H9 (cell line): ENCODE results near the gene KLHL3. TPM values are rescaled to one million over a fixed set of nuclear protein-coding genes. Genes with fewer than 3 reads are reported as not detected.

ENCODE experiments used
- DNase-seq: peaks from one replicate; pipeline ENCODE4 v3.0.0-alpha.2; 2017
- H2AFZ ChIP-seq: one replicate; pipeline ENCODE4 v1.6.1; 2013; ENCODE audit warnings: mild to moderate bottlenecking, low read length, control low read depth, moderate library complexity
- H2AK5ac ChIP-seq: 2 replicates; pipeline ENCODE4 v1.6.1; 2013; ENCODE audit warnings: low read length, control low read depth, mixed read lengths; ENCODE audit not compliant: insufficient read length
- H2BK120ac ChIP-seq: one replicate; pipeline ENCODE4 v1.6.1; 2013; ENCODE audit warnings: low read depth, mild to moderate bottlenecking, low read length, control low read depth, inconsistent platforms; ENCODE audit not compliant: poor library complexity, severe bottlenecking
- H2BK12ac ChIP-seq: 2 replicates; pipeline ENCODE4 v1.6.1; 2013; ENCODE audit warnings: low read length, control low read depth, mixed read lengths, low read depth; ENCODE audit not compliant: insufficient read length
- H2BK15ac ChIP-seq: 2 replicates; pipeline ENCODE4 v1.6.1; 2013; ENCODE audit warnings: low read depth, low read length, control low read depth
- H2BK20ac ChIP-seq: one replicate; pipeline ENCODE4 v1.6.1; 2013; ENCODE audit warnings: low read depth, mild to moderate bottlenecking, low read length, control low read depth, inconsistent platforms; ENCODE audit not compliant: poor library complexity, severe bottlenecking
- H2BK5ac ChIP-seq: 2 replicates; pipeline ENCODE4 v1.6.1; 2013; ENCODE audit warnings: low read length, control low read depth, mixed read lengths; ENCODE audit not compliant: insufficient read length
- H3K14ac ChIP-seq: 2 replicates; pipeline ENCODE4 v1.6.1; 2013; ENCODE audit warnings: low read length, control low read depth; ENCODE audit not compliant: insufficient read depth
- H3K18ac ChIP-seq: 2 replicates; pipeline ENCODE4 v1.6.1; 2013; ENCODE audit warnings: low read depth, mild to moderate bottlenecking, mixed read lengths, low read length, control low read depth; ENCODE audit not compliant: insufficient read length
- H3K23ac ChIP-seq: 2 replicates; pipeline ENCODE4 v1.6.1; 2013; ENCODE audit warnings: low read length, control low read depth, mixed read lengths, low read depth; ENCODE audit not compliant: insufficient read length
- H3K23me2 ChIP-seq: 2 replicates; pipeline ENCODE4 v1.6.1; 2013; ENCODE audit warnings: low read depth, mild to moderate bottlenecking, mixed read lengths, low read length, control low read depth; ENCODE audit not compliant: insufficient read length, poor library complexity, severe bottlenecking
- H3K27ac ChIP-seq: 2 replicates; pipeline ENCODE4 v1.5.1; 2013; ENCODE audit warnings: low read length, control low read depth, mixed read lengths, low read depth; ENCODE audit not compliant: insufficient read length
- H3K27me3 ChIP-seq: 2 replicates; pipeline ENCODE4 v1.6.1; 2013; ENCODE audit warnings: low read length, control low read depth, inconsistent platforms; ENCODE audit not compliant: insufficient read depth
- H3K4ac ChIP-seq: 2 replicates; pipeline ENCODE4 v1.6.1; 2013; ENCODE audit warnings: low read depth, mild to moderate bottlenecking, control low read depth, inconsistent platforms, low read length, moderate library complexity
- H3K4me1 ChIP-seq: 2 replicates; pipeline ENCODE4 v1.6.1; 2013; ENCODE audit warnings: low read length, control low read depth, inconsistent platforms; ENCODE audit not compliant: insufficient read depth
- H3K4me2 ChIP-seq: 2 replicates; pipeline ENCODE4 v1.6.1; 2013; ENCODE audit warnings: low read length, control low read depth, mixed read lengths; ENCODE audit not compliant: insufficient read length, insufficient read depth
- H3K56ac ChIP-seq: 2 replicates; pipeline ENCODE4 v1.6.1; 2013; ENCODE audit warnings: low read depth, mild to moderate bottlenecking, mixed read lengths, low read length, control low read depth; ENCODE audit not compliant: insufficient read length
- H3K79me1 ChIP-seq: 2 replicates; pipeline ENCODE4 v1.6.1; 2013; ENCODE audit warnings: low read depth, mild to moderate bottlenecking, moderate library complexity, low read length, control low read depth, inconsistent platforms; ENCODE audit not compliant: insufficient read depth, poor library complexity, severe bottlenecking
- H3K79me2 ChIP-seq: 2 replicates; pipeline ENCODE4 v1.6.1; 2013; ENCODE audit warnings: low read length, control low read depth, inconsistent platforms; ENCODE audit not compliant: insufficient read depth
- H3K9ac ChIP-seq: 2 replicates; pipeline ENCODE4 v1.6.1; 2013; ENCODE audit warnings: low read length, control low read depth, mixed read lengths; ENCODE audit not compliant: insufficient read length; ENCODE audit errors: extremely low read depth
- H3K9me3 ChIP-seq: one replicate; pipeline ENCODE4 v1.6.1; 2013; ENCODE audit warnings: low read depth, low read length, inconsistent platforms; ENCODE audit not compliant: control insufficient read depth
- H3T11ph ChIP-seq: one replicate; pipeline ENCODE4 v1.6.1; 2013; ENCODE audit warnings: mild to moderate bottlenecking, low read length, control low read depth, inconsistent platforms
- H4K20me1 ChIP-seq: one replicate; pipeline ENCODE4 v1.6.1; 2013; ENCODE audit not compliant: control insufficient read depth, insufficient read length, insufficient read depth
- H4K5ac ChIP-seq: 2 replicates; pipeline ENCODE4 v1.6.1; 2013; ENCODE audit warnings: low read depth, mild to moderate bottlenecking, mixed read lengths, low read length, control low read depth; ENCODE audit not compliant: insufficient read length
- H4K8ac ChIP-seq: replicated peaks from 2 replicates; pipeline ENCODE4 v1.6.1; 2013; ENCODE audit warnings: low read length, control low read depth, mixed read lengths, low read depth; ENCODE audit not compliant: insufficient read length
- H4K91ac ChIP-seq: 2 replicates; pipeline ENCODE4 v1.6.1; 2013; ENCODE audit warnings: low read depth, mild to moderate bottlenecking, moderate library complexity, mixed read lengths, low read length, control low read depth; ENCODE audit not compliant: insufficient read length
- H3K27ac Mint-ChIP-seq, 3 experiments: 2 replicates in 2 of 3; 3 replicates in 1 of 3; pipeline ENCODE4 v1.8.0; 2020 to 2021; ENCODE audit warnings: mixed read lengths in 3 of 3, mild to moderate bottlenecking in 1 of 3, moderate library complexity in 1 of 3
- H3K27me3 Mint-ChIP-seq: 2 replicates; pipeline ENCODE4 v1.8.0; 2021; ENCODE audit warnings: low read depth, mild to moderate bottlenecking, moderate library complexity, mixed read lengths
- H3K36me3 Mint-ChIP-seq, 3 experiments: 2 replicates in 2 of 3; 3 replicates in 1 of 3; pipeline ENCODE4 v1.8.0; 2020 to 2021; ENCODE audit warnings: low read depth in 3 of 3, mixed read lengths in 3 of 3; ENCODE audit not compliant: insufficient read depth in 1 of 3
- H3K4me1 Mint-ChIP-seq, 2 experiments: 2 replicates each; pipeline ENCODE4 v1.8.0; 2020; ENCODE audit warnings: mixed read lengths in 2 of 2
- H3K4me3 Mint-ChIP-seq, 2 experiments: 2 replicates in 1 of 2; 3 replicates in 1 of 2; pipeline ENCODE4 v1.8.0; 2020 to 2021; ENCODE audit warnings: mild to moderate bottlenecking in 2 of 2, mixed read lengths in 2 of 2, moderate library complexity in 1 of 2
- H3K9me3 Mint-ChIP-seq, 2 experiments: 2 replicates in 1 of 2; 3 replicates in 1 of 2; pipeline ENCODE4 v1.8.0; 2020; ENCODE audit warnings: mild to moderate bottlenecking in 2 of 2, mixed read lengths in 2 of 2, moderate library complexity in 1 of 2
- WGBS: extraction: QIAGEN DNeasy Blood & Tissue Kit; methylation state at CpG from one replicate; pipeline ENCODE4 v1.1.7; 2013; ENCODE audit warnings: missing lambda C conversion rate, low lambda C conversion rate, mixed read lengths; ENCODE audit not compliant: insufficient read length; ENCODE audit errors: extremely low coverage; 5-methylcytosine and 5-hydroxymethylcytosine counted together
- total RNA-seq: library from RNA; stranded (reverse); gene quantifications from 2 replicates; pipeline ENCODE4 v1.2.1, GENCODE V29; 2021
- TF ChIP-seq, protein P1 (sequence below): fragments of 200-600 bp; sonication (generic); conservative IDR thresholded peaks from 3 replicates; pipeline ENCODE4 v1.8.0; 2021; ENCODE audit warnings: antibody characterized with exemption, mild to moderate bottlenecking

The KLHL3 gene
- total RNA-seq, 1 experiment from 2014 or later = 12.8 TPM

DNA sequence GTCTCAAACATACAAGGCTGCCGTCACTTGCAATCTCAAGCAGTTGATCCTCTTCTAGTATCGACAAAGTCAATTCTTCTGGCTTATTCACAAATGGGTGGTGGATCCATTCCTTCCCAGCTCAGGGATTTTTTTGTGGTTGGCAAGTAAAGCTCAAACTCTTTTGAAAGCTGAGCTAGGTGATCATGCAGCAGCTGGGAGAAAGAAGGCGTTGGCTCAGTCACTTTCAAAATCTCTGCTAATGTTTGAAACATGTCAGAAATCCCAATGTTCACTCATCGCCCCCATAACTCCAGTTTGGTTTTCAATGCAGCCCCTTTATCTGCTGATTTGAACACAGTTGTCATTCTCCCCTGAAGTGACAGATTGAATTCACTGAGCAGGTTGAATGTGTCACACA is 22.2 kb upstream of the KLHL3 start:
- no peak overlapping the region for H3K4me2 ChIP-seq
- H4K20me1 ChIP-seq = no peaks in the 10 kb centered on the region
- no peak overlapping the region for H2BK20ac ChIP-seq
- H3K18ac ChIP-seq = no peak overlapping the region
- H3K79me1 ChIP-seq = no peaks in the 10 kb centered on the region
- H2AFZ ChIP-seq = no peak overlapping the region
- DNase-seq = no peak
- H3K56ac ChIP-seq = no peak overlapping the region
- peaks cover 19% of the 10 kb centered on the region for H3K27me3 Mint-ChIP-seq
- H4K8ac ChIP-seq = no peak overlapping the region
- no peak overlapping the region for H3K9ac ChIP-seq
- H3K4me3 Mint-ChIP-seq = no peak overlapping the region
- H3K27ac Mint-ChIP-seq = no peak overlapping the region
- H2BK5ac ChIP-seq = no peak overlapping the region
- no peak overlapping the region for H2BK120ac ChIP-seq
- no peaks in the 10 kb centered on the region for H3K27me3 ChIP-seq
- no peaks in the 10 kb centered on the region for H3K9me3 ChIP-seq
- H3K4me1 Mint-ChIP-seq = peaks cover 4% of the 10 kb centered on the region in 2 experiments
- H2BK15ac ChIP-seq = no peak overlapping the region
- no peak overlapping the region for H2AK5ac ChIP-seq
- no peak overlapping the region for H3K27ac ChIP-seq
- peaks cover under 1 to 15% (median 7%) of the 10 kb centered on the region in 3 experiments; a peak in 5 of 7 replicates for H3K36me3 Mint-ChIP-seq
- WGBS = no CpG with 5 or more reads among the region's 4 CpGs
- no peak overlapping the region for H3K23ac ChIP-seq
- peaks cover 6% of the 10 kb centered on the region; the same call in 1 of the 2 replicates for H3K79me2 ChIP-seq
- no peak overlapping the region for H4K5ac ChIP-seq
- H3K23me2 ChIP-seq = peaks cover 3% of the 10 kb centered on the region
- no peaks in the 10 kb centered on the region for H3K4me1 ChIP-seq
- no peak overlapping the region for H2BK12ac ChIP-seq
- no peak overlapping the region for H3K14ac ChIP-seq
- no peak overlapping the region for H3K4ac ChIP-seq
- H3K9me3 Mint-ChIP-seq = peaks cover 8 to 9% of the 10 kb centered on the region in 2 experiments; a peak in 4 of 5 replicates
- H4K91ac ChIP-seq = no peak overlapping the region
- TF ChIP-seq, protein P1, sequence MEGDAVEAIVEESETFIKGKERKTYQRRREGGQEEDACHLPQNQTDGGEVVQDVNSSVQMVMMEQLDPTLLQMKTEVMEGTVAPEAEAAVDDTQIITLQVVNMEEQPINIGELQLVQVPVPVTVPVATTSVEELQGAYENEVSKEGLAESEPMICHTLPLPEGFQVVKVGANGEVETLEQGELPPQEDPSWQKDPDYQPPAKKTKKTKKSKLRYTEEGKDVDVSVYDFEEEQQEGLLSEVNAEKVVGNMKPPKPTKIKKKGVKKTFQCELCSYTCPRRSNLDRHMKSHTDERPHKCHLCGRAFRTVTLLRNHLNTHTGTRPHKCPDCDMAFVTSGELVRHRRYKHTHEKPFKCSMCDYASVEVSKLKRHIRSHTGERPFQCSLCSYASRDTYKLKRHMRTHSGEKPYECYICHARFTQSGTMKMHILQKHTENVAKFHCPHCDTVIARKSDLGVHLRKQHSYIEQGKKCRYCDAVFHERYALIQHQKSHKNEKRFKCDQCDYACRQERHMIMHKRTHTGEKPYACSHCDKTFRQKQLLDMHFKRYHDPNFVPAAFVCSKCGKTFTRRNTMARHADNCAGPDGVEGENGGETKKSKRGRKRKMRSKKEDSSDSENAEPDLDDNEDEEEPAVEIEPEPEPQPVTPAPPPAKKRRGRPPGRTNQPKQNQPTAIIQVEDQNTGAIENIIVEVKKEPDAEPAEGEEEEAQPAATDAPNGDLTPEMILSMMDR = no peak
- H3T11ph ChIP-seq = no peak overlapping the region
